ENCODE data around the gene MRPS2.

- TF ChIP-seq FOS (IDR thresholded peaks at IDR 0.05; ENCODE audit: borderline replicate concordance, insufficient read depth, low read length) (no peak), CTCF (IDR thresholded peaks at IDR 0.05; ENCODE audit: extremely low read depth in 1 of 2, insufficient read depth in 1 of 2, low read depth in 1 of 2, low read length in 2 of 2) (no peak), POLR2A (IDR thresholded peaks at IDR 0.05; ENCODE audit: low read depth, low read length) (no peak), EZH2 (IDR thresholded peaks at IDR 0.05; ENCODE audit: borderline replicate concordance, low read depth, low read length, severe bottlenecking) (no peak), POLR2AphosphoS5 (IDR thresholded peaks at IDR 0.05; ENCODE audit: insufficient read depth, low read depth, low read length) (no peak), MAX (IDR thresholded peaks at IDR 0.05; ENCODE audit: insufficient read depth, insufficient read length) (no peak), GATA2 (IDR thresholded peaks at IDR 0.05; ENCODE audit: insufficient read depth, insufficient read length, low read depth, low read length) (no peak), JUN (IDR thresholded peaks at IDR 0.05; ENCODE audit: borderline replicate concordance, insufficient read depth, insufficient read length, low read depth) (no peak)
Observed at GRCh38 chr9:135455401-135456030, 45.0 kb upstream of the MRPS2 start.

Measured in endothelial cell of umbilical vein (primary cell).